ENCODE measurements around the gene SNX18.
"Not testable (repeated sequence)": the region's sequence is repeated elsewhere in the genome, so short reads cannot be mapped to it uniquely, and the experiment has no call there.

The SNX18 gene, protein sequence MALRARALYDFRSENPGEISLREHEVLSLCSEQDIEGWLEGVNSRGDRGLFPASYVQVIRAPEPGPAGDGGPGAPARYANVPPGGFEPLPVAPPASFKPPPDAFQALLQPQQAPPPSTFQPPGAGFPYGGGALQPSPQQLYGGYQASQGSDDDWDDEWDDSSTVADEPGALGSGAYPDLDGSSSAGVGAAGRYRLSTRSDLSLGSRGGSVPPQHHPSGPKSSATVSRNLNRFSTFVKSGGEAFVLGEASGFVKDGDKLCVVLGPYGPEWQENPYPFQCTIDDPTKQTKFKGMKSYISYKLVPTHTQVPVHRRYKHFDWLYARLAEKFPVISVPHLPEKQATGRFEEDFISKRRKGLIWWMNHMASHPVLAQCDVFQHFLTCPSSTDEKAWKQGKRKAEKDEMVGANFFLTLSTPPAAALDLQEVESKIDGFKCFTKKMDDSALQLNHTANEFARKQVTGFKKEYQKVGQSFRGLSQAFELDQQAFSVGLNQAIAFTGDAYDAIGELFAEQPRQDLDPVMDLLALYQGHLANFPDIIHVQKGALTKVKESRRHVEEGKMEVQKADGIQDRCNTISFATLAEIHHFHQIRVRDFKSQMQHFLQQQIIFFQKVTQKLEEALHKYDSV

DNA sequence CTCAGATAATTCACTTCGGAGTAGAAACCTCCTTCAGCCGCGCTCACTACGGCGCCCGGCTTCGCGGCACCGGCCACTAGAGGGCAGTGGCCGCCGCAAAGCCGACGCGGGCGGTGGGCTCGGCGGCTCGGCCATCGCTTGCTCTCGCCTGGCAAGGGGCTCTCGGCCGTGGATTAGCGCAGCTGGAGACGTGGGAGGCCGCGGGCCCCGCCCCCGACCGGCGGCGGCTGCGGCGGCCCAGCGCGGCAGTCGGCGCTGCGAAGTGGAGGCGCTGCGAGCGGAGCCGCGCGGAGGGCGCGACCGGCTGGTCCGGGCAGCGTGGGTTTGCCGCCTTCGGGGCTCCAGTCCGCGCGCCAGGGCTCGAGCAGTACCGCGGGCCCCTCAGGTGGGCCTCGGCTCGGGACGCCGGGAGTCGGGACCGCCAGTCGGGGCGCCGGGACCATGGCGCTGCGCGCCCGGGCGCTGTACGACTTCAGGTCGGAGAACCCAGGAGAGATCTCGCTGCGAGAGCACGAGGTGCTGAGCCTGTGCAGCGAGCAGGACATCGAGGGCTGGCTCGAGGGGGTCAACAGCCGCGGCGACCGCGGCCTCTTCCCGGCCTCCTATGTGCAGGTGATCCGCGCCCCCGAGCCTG is at the start of gene SNX18:
TSS of gene SNX18 (plus strand) at position 248 of the 634 bp plus-strand sequence. CDS start at position 442, 194 bp downstream.
- Mint-ChIP-seq H3K4me3 (peak within 1 kb of the TSS; percentile 97), H3K36me3 (no peaks in the 10 kb centered on the region), H3K27me3 (no peaks in the 10 kb centered on the region), H3K9me3 (no peaks in the 10 kb centered on the region), H3K4me1 (peaks cover 42% of the 10 kb centered on the region), H3K27ac (peak within 1 kb of the TSS; percentile 17)

DNA sequence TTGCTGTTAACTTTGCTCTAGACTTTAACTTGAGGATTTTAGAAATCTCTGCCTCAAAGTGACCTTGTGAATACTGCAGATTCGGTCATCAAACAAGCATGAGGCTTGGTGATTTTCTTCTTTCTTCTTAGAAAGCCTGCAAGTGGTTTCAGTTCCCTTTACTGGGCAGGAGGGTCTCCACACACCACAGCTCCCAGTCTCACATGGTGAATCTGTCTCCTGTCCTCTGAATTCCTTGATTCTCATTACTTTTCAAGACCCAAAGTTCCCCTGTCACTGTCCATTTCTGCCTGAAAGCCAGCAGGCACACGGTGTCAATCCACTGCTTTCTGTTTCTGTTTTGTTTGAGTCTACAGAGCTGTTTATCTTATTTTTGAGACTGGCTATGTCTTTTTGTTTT is 47.9 kb upstream of the SNX18 start:
- Mint-ChIP-seq H3K36me3 (peaks cover 2% of the 10 kb centered on the region), H3K27me3 (peaks cover 4% of the 10 kb centered on the region), H3K27ac (no peak overlapping the region), H3K4me3 (no peak overlapping the region), H3K9me3 (no peaks in the 10 kb centered on the region), H3K4me1 (peaks cover 8% of the 10 kb centered on the region)

DNA sequence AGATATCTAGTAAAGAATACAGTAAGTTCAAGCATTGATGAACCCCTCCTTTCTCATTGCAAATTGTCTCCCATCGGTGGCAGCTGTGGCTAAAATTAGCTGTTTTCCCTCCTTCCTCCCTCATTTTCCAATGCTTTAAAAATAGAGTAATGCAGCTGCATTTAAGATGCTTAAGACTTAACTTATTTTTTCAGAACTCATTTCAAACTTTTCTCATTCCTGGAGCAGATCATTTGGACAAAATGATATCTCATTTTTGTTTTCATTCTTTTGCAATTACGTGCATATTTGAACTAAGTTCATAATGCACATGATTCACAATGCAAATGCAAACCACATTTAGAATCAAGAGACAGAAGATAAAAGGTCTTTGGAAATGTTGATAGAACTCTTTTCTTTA is 47.4 kb upstream of the SNX18 start:
- Mint-ChIP-seq H3K4me3 (no peak overlapping the region), H3K9me3 (no peaks in the 10 kb centered on the region), H3K27ac (no peak overlapping the region), H3K27me3 (peaks cover 4% of the 10 kb centered on the region), H3K4me1 (peaks cover 8% of the 10 kb centered on the region), H3K36me3 (peaks cover 2% of the 10 kb centered on the region)

DNA sequence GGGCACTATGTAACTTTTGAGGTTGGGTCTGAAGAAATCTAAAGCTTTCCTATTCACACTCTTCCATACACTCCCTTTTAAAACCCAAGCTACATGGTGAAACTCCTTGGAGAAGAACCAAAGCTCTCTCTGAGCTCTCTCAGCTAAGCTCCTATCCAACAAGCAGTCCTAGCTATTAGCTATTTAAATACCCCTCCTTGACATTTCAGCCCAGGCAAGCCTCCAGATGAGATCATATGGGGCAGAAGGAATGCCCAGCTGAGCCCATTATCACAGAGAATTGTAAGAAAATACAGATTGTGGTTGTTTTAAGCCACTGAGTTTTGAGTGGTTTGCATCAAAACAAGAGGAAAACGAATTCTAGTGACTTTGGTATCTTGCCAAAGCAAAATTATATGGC is 46.9 kb upstream of the SNX18 start:
- Mint-ChIP-seq H3K4me1 (peaks cover 8% of the 10 kb centered on the region), H3K27me3 (peaks cover 4% of the 10 kb centered on the region), H3K36me3 (peaks cover 2% of the 10 kb centered on the region), H3K9me3 (no peaks in the 10 kb centered on the region), H3K4me3 (no peak overlapping the region), H3K27ac (no peak overlapping the region)

DNA sequence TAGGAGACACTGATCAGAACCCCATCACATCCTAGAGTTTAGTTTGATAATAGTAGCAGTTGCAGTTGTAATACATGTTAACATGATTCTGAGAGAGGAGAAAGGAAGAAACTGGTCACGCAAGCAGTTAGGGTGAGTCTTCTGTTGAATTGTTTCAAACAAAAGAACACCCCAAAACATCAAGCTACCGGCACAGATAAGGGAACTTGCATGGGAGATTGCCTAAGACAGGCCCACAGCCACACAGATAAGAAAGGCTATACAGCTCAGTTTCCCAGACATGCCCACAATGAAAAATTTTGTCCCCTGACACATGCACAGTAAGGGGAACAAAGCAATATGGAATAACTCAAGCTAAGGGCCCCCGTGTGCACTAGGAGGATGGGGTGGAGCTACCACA is 46.2 kb upstream of the SNX18 start:
- no peak overlapping the region for H3K27ac Mint-ChIP-seq
- no peaks in the 10 kb centered on the region for H3K9me3 Mint-ChIP-seq
- peaks cover 2% of the 10 kb centered on the region for H3K27me3 Mint-ChIP-seq
- H3K4me1 Mint-ChIP-seq, result peaks cover 8% of the 10 kb centered on the region
- H3K36me3 Mint-ChIP-seq, result peaks cover under 1% of the 10 kb centered on the region
- H3K4me3 Mint-ChIP-seq, result no peak overlapping the region

DNA sequence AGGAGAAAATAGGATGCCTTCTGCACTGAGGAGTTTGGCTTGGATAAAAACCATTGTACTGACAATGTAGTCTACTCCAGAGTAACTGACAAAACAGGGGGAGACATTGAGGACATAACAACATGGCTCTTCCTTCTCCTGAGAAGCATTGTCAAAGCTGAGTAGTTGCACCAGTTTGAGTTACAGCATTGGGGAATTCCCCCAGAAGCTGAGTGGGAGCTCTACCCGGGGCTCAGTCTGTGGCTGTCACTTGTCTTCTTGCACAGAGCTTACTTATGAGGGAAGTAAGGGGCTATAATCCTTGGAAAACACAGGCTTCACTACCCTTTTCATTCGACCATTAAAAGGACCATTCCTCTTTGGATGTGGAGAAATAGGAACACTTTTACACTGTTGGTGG is 40.9 kb upstream of the SNX18 start:
- Mint-ChIP-seq H3K27ac (no peak overlapping the region), H3K36me3 (no peaks in the 10 kb centered on the region)

DNA sequence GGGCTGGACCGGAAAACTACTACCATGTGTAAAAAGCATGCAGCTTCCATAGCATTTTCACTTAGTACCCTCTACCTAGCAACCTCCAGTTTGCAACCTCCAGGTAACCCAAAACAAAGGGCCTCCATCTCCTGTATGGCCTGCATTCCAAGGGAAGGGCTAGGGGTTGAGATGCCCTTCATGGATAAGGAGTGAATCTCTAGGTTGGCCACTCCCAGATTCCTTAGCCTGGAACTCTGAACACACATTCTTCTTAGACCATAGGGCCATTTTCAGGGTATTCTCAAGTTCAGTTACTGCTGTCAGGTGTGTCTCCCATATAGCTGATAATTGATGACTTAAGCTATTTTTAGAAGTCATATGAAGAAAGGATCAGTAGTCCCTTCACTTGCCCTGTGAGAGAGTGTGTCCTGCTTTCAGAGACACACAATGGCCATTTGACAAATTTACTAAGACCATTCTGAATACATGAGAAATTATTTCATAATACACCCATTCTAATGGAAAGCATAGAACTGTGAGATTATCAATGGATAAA is 39.5 kb upstream of the SNX18 start:
- H3K36me3 Mint-ChIP-seq, result no peaks in the 10 kb centered on the region
- no peak overlapping the region for H3K27ac Mint-ChIP-seq
- no peaks in the 10 kb centered on the region for H3K4me1 Mint-ChIP-seq
- peaks cover 3% of the 10 kb centered on the region for H3K27me3 Mint-ChIP-seq
- H3K4me3 Mint-ChIP-seq, result no peak overlapping the region
- H3K9me3 Mint-ChIP-seq, result no peaks in the 10 kb centered on the region

More for the DNA sequence above, 40.9 kb upstream of the SNX18 start:
- peaks cover 3% of the 10 kb centered on the region for H3K27me3 Mint-ChIP-seq
- no peak overlapping the region for H3K4me3 Mint-ChIP-seq
- H3K4me1 Mint-ChIP-seq, result no peaks in the 10 kb centered on the region
- H3K9me3 Mint-ChIP-seq, result no peaks in the 10 kb centered on the region

DNA sequence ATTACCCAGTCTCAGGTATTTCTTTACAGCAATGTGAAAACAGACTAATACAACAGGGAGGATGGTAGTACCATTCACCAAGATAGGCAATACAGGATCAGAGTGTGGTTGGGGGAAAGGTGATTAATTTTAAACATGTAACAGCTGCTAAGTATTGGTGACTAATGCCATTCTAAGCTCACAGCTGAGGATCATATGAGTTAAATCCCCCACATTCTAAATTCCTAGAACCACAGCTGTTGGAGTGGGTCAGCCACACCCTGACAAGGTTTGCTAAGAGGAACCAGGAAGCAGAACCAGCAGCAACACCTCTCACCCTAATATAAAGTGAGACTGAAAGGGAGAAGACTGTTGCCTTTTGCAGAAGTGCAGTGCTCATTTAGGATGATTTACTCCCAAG is 37.3 kb upstream of the SNX18 start:
- no peaks in the 10 kb centered on the region for H3K9me3 Mint-ChIP-seq
- no peak overlapping the region for H3K27ac Mint-ChIP-seq
- H3K27me3 Mint-ChIP-seq, result peaks cover 3% of the 10 kb centered on the region
- H3K4me3 Mint-ChIP-seq, result no peak overlapping the region
- no peaks in the 10 kb centered on the region for H3K4me1 Mint-ChIP-seq
- no peaks in the 10 kb centered on the region for H3K36me3 Mint-ChIP-seq

DNA sequence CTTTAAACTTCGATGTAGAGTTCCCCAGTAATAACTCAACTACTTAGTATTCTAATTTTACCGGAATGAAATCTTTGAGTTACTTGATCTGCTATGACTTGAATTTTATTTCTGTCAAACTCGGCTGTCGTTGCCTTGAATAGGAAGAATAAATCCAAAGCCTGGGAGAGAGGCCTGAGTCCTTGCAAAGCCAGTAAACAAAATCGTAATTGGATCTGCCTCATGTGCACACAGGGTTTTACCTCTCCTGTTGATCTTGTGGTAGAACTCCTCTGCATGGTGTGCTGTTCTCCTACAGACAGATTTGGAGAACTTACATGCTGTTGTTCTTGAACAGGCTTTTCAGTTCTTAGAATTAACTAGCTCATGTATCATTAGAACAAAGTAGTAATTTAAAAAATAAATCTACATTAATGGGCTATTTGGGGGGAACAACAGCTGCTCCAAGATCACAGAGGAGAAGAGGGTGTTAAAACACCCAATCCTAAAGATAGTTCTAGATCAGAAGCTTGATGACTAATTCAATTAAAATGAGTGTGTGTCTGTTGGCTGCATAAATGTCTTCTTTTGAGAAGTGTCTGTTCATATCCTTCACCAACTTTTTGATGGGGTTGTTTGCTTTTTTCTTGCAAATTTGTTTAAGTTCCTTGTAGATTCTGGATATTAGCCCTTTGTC is 33.2 kb upstream of the SNX18 start:
- no peaks in the 10 kb centered on the region for H3K4me1 Mint-ChIP-seq
- H3K27ac Mint-ChIP-seq, result no peak overlapping the region
- peaks cover 1% of the 10 kb centered on the region for H3K36me3 Mint-ChIP-seq

DNA sequence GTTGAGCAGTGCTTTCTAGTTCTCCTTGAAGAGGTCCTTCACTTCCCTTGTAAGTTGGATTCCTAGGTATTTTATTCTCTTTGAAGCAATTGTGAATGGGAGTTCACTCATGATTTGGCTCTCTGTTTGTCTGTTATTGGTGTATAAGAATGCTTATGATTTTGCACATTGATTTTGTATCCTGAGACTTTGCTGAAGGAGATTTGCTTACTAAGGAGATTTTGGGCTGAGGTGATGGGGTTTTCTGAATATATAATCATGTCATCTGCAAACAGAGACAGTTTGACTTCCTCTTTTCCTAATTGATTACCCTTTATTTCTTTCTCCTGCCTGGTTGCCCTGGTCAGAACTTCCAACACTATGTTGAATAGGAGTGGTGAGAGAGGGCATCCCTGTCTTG is 31.9 kb upstream of the SNX18 start:
- not testable (repeated sequence) for H3K27me3 Mint-ChIP-seq, H3K36me3 Mint-ChIP-seq, H3K4me1 Mint-ChIP-seq, H3K4me3 Mint-ChIP-seq, H3K9me3 Mint-ChIP-seq, H3K27ac Mint-ChIP-seq

More for the DNA sequence above, 33.2 kb upstream of the SNX18 start:
- no peak overlapping the region for H3K4me3 Mint-ChIP-seq
- H3K9me3 Mint-ChIP-seq, result no peaks in the 10 kb centered on the region
- H3K27me3 Mint-ChIP-seq, result peaks cover 2% of the 10 kb centered on the region

DNA sequence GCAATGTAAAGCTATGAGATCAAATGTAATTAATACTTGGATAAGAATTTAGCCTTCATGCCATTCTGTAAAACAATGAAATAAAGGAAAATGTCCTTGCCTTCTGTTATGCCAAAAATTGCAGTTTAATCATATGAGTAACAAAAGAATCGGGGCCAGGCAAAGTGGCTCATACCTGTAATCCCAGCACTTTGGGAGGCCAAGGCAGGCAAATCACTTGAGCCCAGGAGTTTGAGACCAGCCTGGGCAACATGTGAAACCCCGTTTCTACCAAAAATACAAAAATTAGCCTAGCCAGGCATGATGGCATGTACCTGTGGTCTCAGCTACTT is 27.9 kb upstream of the SNX18 start:
- H3K4me1 Mint-ChIP-seq, H3K27ac Mint-ChIP-seq, H3K9me3 Mint-ChIP-seq, H3K27me3 Mint-ChIP-seq, H3K36me3 Mint-ChIP-seq, H3K4me3 Mint-ChIP-seq: not testable (repeated sequence)

DNA sequence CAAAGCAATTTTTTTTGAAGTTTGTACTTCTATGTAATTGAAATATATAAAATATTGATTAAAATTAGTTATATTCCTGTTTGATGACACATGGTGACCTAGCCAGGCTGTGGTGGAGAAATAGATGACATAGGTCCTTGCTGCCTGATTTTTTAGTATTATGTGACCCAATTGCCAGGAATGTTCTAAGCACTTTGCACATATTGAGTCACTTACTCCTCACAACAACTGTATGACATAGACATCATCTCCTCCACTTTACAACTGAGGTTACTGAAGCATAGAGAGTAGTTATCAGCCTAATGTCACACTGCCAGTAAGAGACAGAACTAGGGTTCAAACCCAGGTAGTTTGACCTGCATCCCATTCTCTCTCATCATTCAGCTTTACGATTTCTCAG is 26.2 kb upstream of the SNX18 start:
- H3K4me3 Mint-ChIP-seq, result no peak overlapping the region
- no peaks in the 10 kb centered on the region for H3K4me1 Mint-ChIP-seq

DNA sequence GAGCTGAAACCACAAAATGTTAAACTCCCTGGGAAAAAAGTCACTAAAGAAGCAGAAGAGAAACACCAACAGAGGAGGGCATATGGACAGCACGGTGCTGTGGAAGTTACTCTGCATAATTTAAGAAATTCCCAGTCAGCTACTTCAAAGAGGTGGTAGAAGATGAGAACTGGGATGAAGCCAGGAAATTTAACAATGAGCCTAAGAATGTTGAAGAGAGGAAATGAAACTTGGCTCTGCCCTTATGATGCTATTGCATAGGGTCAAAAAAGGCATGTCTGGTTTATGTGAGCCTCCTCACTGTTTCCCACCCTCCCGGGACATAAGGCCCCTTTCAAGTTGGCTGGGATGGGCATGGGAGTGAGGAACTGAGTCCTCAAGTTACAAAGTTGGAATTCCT is 25.4 kb upstream of the SNX18 start:
- Mint-ChIP-seq H3K27ac (no peak overlapping the region), H3K27me3 (no peaks in the 10 kb centered on the region), H3K36me3 (no peaks in the 10 kb centered on the region), H3K4me3 (no peak overlapping the region), H3K9me3 (no peaks in the 10 kb centered on the region), H3K4me1 (no peaks in the 10 kb centered on the region)

More for the DNA sequence above, 26.2 kb upstream of the SNX18 start:
- H3K27me3 Mint-ChIP-seq, result no peaks in the 10 kb centered on the region
- no peak overlapping the region for H3K27ac Mint-ChIP-seq
- H3K36me3 Mint-ChIP-seq, result peaks cover 1% of the 10 kb centered on the region
- no peaks in the 10 kb centered on the region for H3K9me3 Mint-ChIP-seq

DNA sequence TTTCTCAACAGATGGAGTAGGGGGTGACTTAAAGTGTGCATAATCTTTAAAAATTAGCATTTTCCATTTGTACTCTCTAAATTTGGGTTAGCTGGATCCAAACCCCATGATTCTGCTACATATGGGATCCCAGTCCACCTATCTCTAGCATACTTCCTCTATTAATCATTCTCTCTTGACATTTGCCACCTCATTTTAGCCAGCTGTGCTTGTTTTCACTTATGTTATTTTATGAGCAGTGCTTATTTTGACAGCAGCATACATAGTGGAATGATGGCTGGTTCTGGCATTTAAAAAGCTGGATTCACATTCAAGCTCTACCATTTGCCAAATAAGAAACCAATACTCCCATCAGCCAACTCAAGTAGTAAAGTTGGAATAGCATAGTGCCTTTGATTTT is 22.5 kb upstream of the SNX18 start:
- no peaks in the 10 kb centered on the region for H3K9me3 Mint-ChIP-seq
- no peak overlapping the region for H3K27ac Mint-ChIP-seq
- H3K36me3 Mint-ChIP-seq, result no peaks in the 10 kb centered on the region
- no peak overlapping the region for H3K4me3 Mint-ChIP-seq
- H3K4me1 Mint-ChIP-seq, result no peaks in the 10 kb centered on the region
- peaks cover 7% of the 10 kb centered on the region for H3K27me3 Mint-ChIP-seq

DNA sequence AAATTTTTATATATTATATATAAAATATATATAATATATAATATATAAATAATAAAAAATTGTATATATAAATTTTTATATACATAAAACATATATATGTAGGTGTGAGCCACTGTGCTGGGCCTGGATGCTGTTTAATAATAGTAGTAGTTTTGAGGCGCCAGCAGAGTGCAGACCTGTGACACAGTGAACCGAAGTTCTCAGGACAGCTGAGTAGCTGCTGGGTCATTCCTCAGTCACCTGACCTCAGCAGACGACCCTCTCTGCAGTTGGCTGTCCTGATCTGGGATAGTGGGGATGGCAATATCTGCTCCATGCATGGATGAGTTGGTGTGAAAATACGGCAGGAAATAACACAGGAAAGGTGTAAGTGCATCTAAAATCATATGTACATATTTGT is 3.3 kb upstream of the SNX18 start:
- peaks cover 13% of the 10 kb centered on the region for H3K4me1 Mint-ChIP-seq
- H3K36me3 Mint-ChIP-seq, result no peaks in the 10 kb centered on the region
- H3K27ac Mint-ChIP-seq, result no peak overlapping the region
- no peak overlapping the region for H3K4me3 Mint-ChIP-seq
- H3K27me3 Mint-ChIP-seq, result no peaks in the 10 kb centered on the region
- H3K9me3 Mint-ChIP-seq, result no peaks in the 10 kb centered on the region

Measured in activated naive CD4-positive, alpha-beta T cell treated with anti-CD3 and anti-CD28 coated beads, Interleukin-2, amount 50 U/mL, for 24 hours (primary cell).